IPS-11a (cell line): ENCODE results near the gene MICU2.
A peak's percentile ranks its signal among the peaks of the same experiment; 100 is the strongest.

ENCODE experiments used
- H3K4me3 ChIP-seq: one replicate; pipeline ENCODE4 v1.5.1; 2013; ENCODE audit warnings: low read depth, low read length, control low read depth

The MICU2 gene

DNA sequence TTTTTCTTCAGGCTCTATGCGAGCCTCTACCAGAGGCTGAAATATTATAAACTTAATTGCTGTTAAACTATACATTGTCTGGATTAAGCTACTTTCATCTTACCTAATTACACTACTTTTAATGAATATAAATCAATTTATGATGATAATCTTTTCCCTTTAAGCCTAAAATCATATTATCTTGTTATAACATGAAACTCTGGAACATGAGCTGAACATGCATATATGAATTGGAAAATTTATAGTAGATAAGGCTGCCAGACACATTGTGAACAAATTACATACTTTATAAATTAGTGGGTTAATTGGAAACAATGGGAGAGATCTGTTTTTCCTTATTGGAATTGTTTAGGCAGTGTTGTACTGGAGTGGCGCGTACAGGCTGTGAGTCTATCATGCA lies 99.6 kb downstream of the MICU2 start:
- H3K4me3 ChIP-seq, result no peak overlapping the region

- no peak overlapping the region for H3K4me3 ChIP-seq
Observed at GRCh38 chr13:21501686-21502085, 102.3 kb downstream of the MICU2 start.

- no peak overlapping the region for H3K4me3 ChIP-seq
Observed at GRCh38 chr13:21486322-21486721, 117.6 kb downstream of the MICU2 start.

- no peak overlapping the region for H3K4me3 ChIP-seq
Observed at GRCh38 chr13:21483748-21484147, 120.2 kb downstream of the MICU2 start.

DNA sequence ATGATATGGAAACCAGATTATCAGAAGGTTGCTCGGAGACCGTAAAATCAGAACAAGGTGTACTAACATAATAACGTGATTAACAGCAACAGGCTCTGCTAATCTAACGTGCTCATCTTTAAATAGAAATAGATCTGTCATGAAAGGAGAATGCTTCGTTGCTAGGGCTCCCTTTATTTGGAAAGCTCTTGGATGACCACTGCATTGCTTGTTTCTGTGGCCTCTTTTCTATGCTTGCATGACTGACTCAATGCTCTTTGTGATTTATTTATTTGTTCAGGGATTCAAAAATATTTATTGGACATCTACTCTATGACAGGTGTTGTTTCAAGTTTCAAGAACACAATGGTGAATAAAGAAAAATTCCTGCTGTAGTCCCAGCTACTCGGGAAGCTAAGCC lies 122.6 kb downstream of the MICU2 start:
- H3K4me3 ChIP-seq, result no peak overlapping the region

- no peak overlapping the region for H3K4me3 ChIP-seq
Observed at GRCh38 chr13:21478881-21479808, 124.8 kb downstream of the MICU2 start.

DNA sequence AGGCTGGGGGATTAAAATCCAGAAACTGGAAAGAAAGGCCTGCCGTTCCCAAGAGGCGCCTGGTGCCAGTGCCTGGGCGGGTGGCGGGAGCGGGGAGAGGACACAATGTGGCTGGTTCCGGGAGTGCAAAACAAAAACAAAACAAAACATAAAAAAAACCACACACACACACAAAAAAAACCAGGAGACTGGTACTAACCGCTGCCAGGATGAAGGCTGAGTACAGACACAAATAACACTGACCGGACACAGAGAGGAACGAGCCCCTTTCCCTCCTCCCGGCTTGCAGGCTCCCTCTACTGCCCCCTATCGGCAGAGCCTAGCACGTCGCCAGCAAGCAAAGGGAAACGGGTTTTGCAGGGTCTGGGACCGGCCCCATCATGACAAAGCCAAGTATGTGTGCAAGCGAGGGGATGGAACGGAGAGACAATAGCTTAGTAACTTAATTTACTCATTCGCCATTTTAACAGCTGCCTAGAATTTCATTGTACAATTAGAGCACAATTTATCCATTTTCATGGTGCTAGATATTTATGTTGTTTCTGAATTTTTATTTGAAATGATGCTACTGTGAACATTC lies 127.0 kb downstream of the MICU2 start:
- no peak overlapping the region for H3K4me3 ChIP-seq

DNA sequence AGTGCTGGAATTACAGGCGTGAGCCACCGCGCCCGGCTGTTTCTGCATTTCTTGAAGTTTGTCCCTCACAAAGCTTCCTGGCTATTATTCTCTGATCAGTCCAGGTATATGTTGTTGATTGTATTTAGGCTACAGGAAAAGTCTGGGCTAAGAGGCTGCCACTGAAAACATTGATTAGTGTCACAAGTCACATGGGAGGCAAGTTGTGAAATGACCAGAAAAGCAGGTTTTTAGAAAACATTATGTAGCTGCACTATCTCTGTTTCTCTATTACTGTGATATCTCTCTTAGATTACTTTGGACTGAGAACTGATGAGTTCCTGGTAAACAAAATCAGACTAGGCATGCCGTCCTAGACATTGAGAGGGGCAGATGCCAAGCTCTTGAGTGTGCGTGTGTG lies 128.9 kb downstream of the MICU2 start:
- no peak overlapping the region for H3K4me3 ChIP-seq

DNA sequence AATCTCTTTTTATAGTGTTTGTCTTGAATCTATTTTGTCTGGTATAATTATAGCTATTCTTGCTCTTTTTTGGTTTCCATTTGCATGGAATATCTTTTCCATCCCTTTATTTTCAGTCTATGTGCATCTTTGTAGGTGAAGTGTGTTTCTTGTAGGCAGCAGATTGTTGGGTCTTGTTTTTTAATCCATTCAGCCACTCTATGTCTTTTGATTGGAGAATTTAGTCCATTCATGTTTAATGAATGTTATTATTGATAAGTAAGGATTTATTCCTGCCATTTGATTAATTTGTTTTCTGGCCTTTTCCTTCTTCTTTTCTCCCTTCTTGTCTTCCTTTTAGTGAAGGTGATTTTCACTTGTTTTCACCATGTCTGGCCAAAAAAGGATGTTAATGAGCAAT lies 133.2 kb downstream of the MICU2 start:
- no peak overlapping the region for H3K4me3 ChIP-seq

GRCh38 chr13:21466527-21466926 lies 137.4 kb downstream of the MICU2 start:
- no peak overlapping the region for H3K4me3 ChIP-seq

GRCh38 chr13:21465710-21466160 lies 138.2 kb downstream of the MICU2 start:
- no peak overlapping the region for H3K4me3 ChIP-seq

- no peak overlapping the region for H3K4me3 ChIP-seq
Observed at GRCh38 chr13:21463424-21463823, 140.5 kb downstream of the MICU2 start.

GRCh38 chr13:21461131-21461530 lies 142.8 kb downstream of the MICU2 start:
- no peak overlapping the region for H3K4me3 ChIP-seq

DNA sequence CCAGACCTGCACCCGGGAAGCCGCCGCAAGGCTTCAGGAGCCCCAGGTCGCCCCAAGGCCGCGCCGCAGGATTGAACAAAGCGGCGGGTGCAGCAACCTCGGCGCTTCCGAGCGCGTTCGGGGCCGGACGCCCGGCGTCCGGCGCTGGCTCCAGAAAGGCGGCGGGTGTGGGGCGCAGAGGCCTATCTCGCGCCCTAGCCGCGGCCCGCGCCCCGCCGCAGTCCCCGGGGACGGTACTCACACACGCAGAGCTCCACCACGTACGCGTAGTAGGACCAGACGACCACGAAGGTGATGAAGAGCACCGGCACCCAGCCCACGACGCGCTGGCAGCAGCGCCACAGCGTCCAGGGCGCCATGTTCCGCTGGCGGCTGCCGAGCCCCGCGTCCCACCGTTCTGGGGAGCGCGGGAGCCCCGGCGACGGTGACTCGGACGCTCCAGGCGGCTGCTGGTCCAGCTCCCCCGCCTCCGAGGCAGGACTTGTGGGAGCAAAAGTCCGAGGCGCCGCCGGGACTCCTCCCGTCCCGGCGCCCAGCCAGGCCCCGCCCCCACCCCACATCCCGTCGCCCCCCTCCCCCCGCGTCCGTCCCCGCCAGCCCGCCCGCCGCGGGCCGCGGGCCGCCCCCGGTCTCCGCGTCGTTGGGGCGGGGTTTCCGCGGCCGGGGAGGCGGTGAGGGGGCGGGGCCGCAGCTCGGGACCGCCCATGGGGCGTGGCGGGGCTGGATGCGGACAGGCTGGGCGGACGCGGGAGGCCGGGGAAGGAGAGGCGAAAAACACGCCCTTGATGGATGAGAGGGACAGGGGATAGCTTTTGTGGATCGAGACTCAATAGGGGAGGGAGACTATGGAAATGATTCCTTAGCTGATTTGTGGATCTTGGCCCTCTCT lies 144.9 kb downstream of the MICU2 start, which contains the start of gene ZDHHC20:
Gene ZDHHC20, minus strand, starts transcription at position 491 of the 889 bp plus-strand sequence. Its CDS starts 132 bp downstream, at position 359.
- peak within 1 kb of the TSS; percentile 96 for H3K4me3 ChIP-seq

- H3K4me3 ChIP-seq, result peak overlapping the region; percentile 96
Observed at GRCh38 chr13:21458451-21458812, 145.5 kb downstream of the MICU2 start.

DNA sequence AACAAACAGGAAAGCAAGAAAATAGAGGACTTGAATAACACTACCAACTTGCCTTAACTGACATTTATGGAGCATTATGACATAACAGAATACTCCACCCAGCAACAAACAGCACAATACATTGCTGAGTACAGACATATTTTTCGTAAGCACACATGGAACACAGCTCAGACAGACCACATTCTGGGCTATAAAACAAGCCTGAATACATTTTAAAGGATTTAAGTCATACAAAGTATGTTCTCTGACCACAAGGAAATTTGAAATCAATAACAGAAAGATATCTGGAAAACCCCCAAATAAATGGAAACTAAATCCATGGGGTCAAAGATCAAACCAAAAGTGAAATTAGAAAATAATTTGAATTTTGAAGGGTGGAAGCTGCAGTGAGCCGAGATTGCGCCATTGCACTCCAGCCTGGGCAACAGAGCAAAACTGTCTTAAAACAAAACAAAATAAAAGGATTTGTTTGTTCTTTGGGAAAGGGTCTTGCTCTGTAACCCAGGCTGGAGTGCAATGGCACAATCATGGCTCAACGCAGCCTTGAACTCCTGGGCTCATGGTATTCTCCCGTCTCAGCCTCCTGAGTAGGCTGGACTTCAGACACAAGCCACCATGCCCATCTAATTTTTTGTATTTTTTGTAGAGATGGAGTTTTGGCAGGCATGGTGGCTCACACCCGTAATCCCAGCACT lies 150.4 kb downstream of the MICU2 start:
- H3K4me3 ChIP-seq, result no peak overlapping the region

- no peak overlapping the region for H3K4me3 ChIP-seq
Observed at GRCh38 chr13:21450936-21451335, 153.0 kb downstream of the MICU2 start.

- no peak overlapping the region for H3K4me3 ChIP-seq
Observed at GRCh38 chr13:21446656-21447055, 157.3 kb downstream of the MICU2 start.

GRCh38 chr13:21445759-21446158 lies 158.2 kb downstream of the MICU2 start:
- H3K4me3 ChIP-seq, result no peak overlapping the region

DNA sequence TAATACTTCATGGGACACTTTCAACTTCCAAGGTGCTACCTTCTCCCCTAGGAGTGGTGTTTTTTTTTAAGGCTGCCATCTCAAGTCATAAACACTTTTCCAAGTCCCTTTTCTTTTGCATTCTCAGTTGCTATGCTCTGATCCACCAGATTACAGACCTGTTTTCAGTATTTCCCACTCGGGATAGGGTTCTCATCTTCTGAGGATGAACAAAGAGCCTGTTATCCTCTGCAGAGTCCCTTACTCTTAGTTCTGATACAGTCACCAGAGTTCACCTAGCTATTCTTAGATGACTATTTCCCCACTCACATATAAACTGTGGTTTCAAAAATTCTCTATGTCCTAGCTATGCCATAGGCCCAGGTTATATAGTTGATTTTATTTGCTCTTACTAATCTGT lies 160.8 kb downstream of the MICU2 start:
- H3K4me3 ChIP-seq, result no peak overlapping the region
